NCI-H1930 (cell line): ENCODE measurements around the gene F13B.
"Not testable (repeated sequence)": the region's sequence is repeated elsewhere in the genome, so short reads cannot be mapped to it uniquely, and the experiment has no call there.

ENCODE experiments used
- DNase-seq, 2 experiments: peaks; one replicate each; lab custom pipeline; 2025; lab: John Stamatoyannopoulos, UW

The F13B gene

DNA sequence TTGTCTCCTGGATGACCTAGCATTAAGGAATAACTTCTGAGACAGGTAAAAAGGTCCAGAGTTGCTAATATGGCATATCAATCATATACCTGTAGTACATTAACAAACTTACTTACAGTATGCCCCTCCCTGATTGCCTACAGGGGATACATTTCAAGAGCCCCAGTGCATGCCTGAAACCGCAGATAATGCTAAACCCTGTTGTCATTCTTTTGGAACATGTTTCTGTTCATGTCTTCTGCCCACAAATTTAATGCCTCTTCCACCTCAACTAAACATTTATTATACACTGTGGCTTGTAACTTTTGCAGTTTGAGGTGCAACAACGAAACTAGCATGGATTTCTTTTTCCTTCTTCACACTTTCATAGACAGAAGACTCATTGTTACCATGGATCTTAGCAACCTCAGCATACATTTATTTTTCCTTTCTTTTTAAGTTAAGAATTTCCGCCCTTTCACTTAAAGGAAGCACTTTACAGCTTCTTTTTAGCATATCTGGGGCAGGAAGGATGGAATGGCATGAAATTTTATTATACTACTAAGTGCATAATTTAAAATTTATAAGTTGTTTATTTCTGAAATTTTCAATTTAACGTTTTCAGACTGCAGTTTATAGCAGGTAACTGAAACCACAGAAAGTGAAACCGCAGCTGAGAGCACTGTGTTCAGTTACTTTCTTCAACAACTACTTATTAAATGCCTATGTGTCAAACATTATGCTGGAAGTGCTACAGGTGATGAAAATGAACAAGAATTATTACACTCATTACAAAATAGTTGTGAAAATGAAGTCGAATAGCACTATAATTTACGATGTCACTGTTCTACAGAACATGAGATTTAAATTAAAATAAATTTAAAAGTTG is 25.3 kb downstream of the F13B start:
- DNase-seq, result no peak

DNA sequence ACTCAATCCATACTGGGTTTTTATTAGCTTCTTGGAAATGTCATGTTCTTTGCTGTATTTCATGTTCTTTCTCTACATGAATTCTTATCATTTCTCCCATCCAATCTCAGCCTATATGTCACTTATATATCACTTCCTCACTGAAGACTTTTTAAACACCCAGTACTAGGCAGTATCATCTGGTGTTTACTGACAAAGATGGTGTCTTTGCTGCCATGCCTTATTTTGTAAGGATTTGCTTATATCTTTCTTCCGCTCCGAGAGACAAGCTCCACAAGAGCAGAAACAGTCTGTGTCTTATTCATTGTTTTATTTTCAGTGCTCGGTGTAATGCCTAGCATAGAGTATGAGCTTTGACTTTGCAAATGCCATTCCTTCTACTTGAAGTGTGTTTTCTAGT is 30.2 kb downstream of the F13B start:
- no peak for DNase-seq

DNA sequence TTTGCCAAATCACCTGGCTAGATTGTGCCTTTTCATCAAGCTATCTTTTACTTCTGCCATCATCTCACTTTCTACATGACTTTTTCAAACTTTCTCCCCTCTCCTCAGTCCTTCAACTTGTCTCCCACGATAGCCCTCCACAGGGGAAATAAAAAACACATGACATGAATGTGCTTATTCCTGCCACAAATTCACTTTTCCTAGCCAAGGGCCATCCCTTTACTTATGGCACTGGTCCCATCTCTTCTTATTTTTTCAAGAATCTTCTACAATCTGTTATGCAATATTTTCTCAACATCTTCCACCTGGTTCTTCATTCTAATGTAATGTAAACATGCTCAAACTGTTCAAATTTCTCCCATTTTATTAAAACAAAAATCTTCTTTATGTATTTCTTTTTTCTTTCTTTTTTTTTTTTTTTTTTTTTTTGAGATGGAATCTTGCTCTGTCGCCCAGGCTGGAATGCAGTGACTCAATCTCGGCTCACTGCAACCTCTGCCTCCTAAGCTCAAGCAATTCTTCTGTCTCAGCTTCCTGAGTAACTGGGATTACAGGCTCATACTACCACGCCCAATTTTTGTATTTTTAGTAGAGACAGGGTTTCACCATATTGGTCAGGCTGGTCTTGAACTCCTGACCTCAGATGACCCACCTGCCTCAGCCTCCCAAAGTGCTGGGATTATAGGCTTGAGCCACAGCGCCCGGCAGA is 32.3 kb downstream of the F13B start:
- not testable (repeated sequence) for DNase-seq

DNA sequence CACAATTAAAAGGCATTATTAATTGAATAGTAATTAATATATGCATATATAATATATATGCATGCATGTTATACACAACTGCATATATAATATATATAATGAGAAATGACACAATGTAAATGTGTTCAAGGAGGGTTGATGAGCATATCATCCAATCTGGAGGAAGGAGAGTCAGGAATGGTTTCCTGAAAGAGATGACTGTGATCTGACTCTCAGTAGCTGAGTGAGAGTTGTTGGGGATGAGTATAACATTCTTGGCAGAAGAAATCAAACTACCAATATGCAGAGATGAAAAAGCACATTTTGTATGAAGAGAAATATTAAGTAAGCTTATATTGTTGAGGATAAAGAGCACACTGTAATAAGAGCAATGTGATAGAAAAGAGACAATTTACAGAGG is 37.3 kb downstream of the F13B start:
- DNase-seq, result no peak

DNA sequence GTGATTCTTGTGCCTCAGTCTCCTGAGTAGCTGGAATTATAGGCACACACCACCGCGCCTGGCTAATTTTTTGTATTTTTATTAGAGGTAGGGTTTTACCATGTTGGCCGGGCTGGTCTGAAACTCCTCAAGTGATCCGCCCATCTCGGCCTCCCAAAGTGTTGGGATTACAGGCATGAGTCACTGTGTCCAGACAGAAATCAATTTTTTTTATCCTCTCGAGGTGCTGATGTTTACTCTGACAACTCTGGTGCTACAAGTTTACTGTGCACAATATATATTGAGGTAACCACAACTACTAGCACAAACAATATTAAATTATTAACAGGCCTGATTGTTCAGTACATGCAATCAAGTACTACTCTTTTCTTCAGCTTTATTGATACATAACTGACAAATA is 39.7 kb downstream of the F13B start:
- no peak for DNase-seq

DNA sequence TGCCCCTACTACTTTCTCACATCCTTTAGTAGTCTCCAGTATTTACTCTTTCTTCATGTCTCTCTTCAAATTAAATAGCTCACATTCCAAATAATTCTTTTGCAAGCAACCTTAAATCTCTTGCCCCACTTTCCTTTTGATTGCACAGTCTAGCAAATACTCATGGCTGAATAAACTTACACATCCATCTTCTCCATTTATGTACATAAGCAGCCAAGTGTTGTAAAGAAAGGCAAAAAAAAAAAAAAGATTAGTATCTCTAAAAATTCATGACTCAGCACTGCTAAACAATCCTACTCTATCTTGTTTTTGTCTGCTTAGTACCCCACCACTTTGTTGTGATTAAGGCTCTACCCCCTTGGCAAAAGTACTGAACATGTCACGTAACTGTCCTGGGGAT is 42.6 kb downstream of the F13B start:
- DNase-seq, result no peak

DNA sequence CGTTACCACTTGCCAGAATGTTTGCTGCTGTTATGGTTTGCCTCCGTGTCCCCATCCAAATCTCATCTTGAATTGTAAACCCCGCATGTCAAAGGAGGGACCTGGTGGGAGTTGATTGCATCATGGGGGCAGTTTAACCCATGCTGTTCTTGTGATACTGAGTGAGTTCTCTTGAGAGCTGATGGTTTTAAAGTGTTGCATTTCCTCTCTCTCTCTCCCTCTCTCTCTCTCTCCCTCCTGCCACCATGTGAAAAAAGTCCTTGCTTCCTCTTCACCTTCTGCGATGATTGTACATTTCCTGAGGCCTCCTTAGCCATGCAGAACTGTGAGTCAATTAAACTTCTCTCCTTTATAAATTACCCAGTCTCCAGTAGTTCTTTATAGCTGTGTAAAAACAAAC is 45.3 kb downstream of the F13B start:
- no peak for DNase-seq

DNA sequence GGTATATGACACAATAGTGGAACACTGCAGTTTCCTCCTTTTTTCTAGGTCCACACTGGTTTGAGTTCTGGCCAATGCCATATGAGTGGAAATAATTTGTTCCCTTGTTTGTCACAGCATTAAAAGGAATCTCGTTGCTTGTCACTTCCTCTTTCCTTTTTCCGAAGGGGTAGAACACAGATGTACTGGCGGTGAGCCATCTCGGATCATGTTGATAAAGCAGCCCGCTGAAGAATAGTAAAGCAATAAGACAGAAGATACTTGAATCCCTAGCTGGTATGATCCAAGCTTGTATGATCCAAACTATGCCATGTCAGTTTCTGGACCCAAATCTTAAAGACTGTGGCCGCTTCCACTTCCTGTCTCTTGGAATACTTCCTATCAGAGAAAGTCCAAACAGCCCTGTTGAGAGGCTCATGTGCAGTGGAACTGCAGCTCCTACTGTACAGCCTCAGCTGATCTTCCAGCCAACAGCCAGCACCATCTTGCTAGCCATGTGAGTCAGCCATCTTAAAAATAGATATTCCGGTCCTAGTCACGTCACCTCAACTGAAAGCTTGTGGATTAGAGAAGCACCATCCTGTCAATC is 49.4 kb downstream of the F13B start:
- no peak for DNase-seq

DNA sequence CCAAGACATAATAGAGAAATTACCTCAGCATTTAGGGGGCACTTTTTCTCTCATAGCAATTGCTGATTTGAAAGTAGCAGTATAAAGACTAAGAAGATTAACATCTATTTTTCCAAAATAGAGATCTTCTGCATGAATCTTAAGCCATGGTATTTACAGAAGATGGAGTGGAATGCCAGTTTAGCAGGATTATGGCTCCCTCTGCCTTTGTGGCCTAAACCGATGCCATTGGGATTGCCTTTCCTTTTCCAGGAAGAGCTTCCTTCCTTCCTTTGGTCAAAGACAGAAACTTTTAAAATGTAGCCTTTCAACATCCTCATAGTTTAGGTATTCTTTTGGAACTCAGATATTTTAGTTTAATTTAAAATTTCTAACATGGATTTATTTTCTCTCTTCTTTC is 50.3 kb downstream of the F13B start:
- DNase-seq, result no peak

DNA sequence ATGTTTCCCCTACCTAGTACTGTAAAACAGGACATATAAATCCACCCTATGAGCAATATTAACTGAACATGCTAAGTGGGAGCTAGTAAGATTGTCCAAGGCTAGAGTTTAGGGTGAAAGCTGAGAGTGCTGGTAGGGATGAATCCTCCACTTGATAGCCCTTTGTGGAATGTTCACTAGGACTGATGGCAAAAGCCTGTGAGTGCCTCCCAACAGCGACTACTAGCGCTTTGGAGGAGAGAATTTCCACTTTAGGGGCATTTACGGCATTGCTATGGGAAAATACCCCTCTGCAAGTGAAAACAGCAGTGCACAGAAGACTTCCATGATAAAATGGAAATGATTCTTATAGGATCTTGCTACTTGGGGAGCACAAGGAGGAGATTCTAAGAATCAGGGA is 53.8 kb downstream of the F13B start:
- DNase-seq, result no peak

DNA sequence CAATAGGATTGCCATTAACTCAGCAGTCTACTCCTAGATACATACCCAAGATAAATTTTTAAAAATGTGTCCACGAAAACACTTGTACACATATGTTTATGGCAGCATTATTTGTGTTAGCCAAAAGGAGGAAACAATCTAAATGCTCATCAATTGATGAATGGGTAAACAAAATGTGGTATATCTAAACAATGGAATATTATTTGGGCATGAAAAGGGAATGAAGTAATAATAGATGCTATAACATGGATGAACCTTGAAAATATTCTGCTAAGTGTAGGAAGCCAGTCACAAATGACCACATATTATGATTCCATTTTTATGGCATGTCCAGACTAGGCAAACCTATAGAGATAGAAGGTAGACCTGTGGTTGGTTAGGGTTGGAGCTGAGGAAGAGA is 55.4 kb downstream of the F13B start:
- DNase-seq, result no peak

DNA sequence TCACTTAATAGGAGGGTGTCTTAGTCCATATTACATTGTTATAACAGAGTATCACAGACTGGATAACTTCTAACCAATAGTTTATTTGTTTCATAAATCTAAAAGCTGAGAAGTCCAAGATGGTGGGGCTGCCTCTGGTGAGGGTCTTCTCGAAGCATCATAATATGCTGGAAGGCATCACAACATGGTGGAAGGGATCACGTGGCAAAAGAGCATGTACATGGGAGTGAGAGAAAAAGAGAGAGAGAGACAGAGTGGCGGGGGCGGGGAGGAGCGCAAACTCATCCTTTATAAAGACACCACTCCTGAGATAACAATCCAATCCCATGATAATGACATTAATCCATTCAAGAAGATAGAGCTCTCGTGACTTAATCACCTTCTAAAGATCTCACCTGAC is 58.2 kb downstream of the F13B start:
- no peak for DNase-seq

DNA sequence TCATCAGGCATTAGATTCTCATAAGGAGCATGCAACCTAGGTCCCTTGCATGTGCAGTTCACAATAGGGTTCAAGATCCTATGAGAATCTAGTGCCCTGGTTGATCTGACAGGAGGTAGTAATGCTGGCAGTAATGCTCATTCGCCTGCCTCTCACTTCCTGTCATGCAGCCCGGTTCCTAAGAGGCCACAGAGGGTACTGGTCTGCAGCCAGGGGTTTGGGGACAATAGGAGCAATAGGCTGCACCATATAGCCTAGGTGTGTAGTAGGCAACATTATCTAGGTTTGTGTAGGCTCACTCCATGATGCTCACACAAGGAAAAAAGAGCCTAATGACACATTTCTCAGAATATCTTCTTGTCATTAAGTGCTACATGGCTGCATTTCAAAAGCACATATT is 63.9 kb downstream of the F13B start:
- no peak for DNase-seq

DNA sequence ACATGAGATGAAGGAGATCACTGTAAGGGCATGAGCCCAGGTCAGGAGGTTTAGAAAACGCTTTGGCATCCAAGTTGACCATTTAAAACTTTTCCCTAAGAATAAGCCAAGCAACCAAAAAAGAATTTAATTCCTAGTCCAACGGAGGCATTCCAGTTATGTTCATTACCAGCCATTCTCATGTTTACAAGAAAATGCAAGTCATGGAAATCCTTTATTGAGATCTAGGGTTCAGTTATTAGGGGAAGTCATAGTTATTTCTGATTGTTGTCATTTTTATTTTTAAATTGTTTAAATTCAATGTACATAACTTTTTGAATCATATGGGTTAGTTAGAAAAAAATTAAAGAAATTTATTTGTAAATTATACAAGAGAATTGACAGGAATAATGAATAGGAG is 65.2 kb downstream of the F13B start:
- no peak for DNase-seq

DNA sequence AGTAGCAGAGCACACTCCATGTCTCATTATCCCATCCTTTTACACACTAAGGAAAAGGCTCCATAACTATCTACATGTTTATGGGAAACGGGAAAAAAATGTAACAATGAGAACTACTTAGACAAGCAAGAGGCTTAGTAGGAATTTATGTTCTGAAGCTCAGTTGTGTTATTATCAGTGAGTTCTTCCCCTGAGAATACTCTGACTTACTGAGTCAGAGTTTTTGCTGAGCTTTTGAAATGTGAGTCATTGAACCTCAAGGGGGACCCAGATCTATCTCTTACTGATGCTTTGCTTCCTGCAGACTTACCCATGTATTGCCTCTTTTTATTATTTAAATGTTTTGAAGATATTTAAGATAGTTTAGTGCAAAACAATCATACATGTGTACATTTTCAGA is 69.6 kb downstream of the F13B start:
- no peak for DNase-seq

DNA sequence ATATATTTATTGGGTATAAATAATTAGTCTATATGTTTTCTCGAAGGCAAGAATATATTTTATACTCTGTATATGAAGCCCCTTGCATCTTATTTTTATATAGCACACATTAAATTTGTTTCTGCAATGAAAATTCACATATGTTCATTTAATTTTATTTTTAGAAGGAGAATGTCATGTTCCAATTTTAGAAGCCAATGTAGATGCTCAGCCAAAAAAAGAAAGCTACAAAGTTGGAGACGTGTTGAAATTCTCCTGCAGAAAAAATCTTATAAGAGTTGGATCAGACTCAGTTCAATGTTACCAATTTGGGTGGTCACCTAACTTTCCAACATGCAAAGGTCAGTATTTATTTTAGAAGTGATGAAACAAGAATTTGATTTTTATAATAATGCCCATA is 73.1 kb downstream of the F13B start:
- no peak for DNase-seq

DNA sequence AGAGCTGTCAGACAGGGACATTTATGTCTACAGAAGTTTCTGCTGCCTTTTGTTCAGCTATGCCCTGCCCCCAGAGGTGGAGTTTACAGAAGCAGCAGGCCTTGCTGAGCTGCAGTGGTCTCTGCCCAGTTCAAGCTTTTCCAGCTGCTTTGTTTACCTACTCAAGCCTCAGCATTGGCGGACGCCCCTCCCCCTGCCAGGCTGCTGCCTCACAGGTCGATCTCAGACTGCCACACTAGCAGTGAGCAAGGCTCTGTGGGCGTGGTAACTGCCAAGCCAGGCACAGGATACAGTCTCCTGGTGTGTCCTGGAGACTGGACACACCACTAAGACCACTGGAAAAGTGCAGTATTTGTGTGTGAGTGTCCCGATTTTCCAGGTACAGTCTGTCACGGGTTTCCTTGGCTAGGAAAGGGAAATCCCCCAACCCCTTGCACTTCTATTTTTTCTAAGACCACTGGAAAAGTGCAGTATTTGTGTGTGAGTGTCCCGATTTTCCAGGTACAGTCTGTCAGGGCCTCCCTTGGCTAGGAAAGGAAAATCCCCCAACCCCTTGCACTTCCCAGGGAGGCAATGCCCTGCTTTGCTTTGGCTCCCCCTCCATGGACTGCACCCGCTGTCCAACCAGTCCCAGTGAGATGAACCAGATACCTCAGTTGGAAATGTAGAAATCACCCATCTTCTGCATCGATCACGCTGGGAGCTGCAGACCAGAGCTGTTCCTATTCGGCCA is 75.0 kb downstream of the F13B start:
- DNase-seq, result not testable (repeated sequence)
